GM21447 (cell line): ENCODE measurements around the gene ZNF76.
"Not testable (repeated sequence)": the region's sequence is repeated elsewhere in the genome, so short reads cannot be mapped to it uniquely, and the experiment has no call there.

Experiments
- ATAC-seq: cut with Tn5 transposase; IDR thresholded peaks from one replicate; pipeline ENCODE4 v1.9.1; 2021; ENCODE audit not compliant: unreplicated experiment

Gene ZNF76

DNA sequence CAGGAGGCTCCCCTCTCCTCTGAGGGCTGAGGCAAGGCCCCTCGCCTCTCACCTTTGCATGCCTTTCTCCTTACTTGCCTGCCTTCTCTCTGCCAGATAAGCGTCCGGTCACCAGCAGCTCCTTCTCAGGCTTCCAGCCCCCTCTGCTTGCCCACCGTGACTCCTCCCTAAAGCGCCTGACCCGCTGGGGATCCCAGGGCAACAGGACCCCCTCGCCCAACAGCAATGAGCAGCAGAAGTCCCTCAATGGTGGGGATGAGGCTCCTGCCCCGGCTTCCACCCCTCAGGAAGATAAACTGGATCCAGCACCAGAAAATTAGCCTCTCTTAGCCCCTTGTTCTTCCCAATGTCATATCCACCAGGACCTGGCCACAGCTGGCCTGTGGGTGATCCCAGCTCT is 61.6 kb downstream of the ZNF76 start:
- no peak for ATAC-seq

DNA sequence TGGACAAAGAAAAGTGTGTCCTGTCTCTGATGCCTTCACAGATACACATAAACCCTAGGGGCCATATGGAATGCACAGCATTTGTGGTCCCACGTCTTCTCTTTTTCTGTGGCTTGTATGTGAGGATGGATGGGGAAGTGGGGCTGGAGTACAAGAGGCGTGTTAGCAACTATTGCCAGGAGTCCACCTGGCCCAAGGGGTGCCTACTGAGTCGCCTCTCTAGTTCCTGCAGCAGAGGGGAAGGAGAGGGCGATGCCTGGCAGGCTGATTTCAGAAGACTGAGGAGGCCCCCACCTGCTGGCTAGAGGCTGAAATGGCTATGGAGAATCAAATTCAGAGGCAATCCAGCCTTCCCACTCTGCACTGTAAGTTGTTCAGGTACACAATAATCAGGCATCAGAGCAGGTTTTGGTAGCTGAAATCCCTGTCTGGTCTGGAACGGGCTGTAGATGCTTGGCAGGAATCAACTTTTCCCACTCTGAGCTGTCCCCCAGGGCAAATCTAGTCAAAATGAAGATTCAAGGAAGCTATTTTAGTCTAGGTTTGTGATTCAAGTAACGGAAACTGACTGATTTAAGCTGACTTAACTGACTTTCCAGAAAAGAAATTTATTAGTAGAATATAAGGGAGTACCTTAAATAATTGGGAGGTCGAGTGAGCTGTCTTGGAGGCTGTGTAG is 68.0 kb downstream of the ZNF76 start:
- ATAC-seq: no peak

DNA sequence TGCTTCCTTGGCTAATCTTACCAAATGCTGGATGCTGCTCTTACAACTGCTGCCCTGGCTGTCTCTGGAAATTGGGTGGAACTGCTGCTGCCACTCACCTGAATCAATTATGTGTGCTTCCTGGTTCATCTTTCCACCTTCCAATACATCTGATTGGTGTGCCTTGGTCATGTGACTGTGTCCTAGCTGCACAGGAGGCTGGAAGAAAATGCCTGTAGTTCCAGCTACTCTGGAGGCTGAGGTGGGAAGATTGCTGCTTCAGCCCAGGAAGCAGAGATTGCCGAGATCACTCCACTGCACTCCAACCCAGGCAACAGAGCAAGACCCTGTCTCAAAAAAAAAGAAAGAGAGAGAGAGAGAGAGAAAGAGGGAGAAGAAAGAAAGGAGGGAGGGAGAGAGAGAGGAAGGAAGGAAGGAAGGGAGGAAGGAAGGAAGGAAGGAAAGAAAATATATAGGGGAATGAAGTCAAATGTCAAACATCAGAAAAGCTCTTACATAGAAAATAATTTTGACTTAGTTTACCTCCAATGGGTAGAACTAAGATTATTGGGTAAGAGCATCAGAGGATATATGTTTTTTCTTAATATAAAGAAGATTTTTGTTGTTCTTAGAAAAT is 68.7 kb downstream of the ZNF76 start:
- no peak for ATAC-seq

DNA sequence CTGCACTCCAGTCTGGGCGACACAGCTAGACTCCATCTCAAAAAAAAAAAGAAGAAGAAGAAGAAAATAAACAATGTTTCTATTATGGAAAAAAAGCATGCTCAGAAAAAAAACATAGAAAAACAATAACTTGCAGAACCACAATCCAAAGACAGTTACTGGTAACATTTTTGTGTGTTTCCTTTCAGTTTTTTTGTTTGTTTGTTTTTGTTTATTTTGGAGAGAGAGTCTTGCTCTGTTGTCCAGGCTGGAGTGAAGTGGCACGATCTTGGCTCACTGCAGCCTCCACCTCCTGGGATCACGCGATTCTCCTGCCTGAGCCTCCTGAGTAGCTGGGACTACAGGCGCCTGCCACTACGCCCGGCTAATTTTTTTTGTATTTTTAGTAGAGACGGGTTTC is 69.4 kb downstream of the ZNF76 start:
- not testable (repeated sequence) for ATAC-seq

DNA sequence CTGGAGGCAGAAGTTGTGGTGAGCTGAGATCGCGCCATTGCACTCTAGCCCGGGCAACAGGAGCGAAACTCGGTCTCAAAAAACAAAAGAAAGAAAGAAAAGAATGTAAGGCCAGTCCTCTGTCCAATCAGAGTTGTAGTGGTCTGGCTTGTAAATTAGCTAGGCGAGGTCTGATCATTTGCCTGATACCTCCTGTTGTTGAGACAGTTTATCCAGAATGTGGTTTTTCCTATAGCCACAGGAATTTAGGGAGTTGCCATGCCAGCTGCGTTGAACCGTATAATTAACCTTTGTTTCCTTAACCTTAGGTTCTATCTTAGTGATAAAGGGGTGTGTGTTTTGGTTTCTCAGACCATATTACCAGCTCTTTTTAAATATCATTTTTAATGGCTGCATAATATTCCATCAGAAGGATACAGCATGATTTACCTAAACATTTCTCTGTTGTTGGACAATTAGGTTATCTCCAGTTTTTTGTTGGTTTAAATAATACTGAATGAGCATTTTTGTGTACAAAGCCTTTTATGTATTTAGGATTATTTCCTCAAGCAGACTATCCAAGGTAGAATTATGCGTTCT is 71.1 kb downstream of the ZNF76 start:
- no peak for ATAC-seq

DNA sequence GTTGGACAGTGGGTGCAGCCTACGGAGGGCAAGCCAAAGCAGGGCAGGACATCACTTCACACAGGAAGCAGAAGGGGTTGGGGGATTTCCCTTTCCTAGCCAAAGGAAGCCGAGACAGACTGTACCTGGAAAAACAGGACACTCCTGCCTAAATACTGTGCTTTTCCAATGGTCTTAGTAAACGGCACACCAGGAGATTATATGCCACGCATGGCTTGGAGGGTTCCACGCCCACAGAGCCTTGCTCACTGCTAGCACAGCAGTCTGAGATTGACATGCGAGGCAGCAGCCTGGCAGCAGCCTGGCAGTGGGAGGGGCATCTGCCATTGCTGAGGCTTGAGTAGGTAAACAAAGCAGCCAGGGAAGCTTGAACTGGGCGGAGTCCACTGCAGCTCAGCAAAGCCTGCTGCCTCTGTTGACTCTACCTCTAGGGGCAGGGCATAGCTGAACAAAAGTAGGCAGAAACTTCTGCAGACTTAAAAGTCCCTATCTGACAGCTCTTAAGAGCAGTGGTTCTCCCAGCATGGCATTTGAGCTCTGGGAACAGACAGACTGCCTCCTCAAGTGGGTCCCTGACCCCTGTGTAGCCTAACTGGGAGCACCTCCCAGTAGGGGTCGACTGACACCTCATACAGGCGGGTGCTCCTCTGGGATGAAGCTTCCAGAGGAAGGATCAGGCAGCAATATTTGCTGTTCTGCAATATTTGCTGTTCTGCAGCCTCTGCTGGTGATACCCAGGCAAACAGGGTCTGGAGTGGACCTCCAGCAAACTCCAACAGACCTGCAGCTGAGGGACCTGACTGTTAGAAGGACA is 72.7 kb downstream of the ZNF76 start:
- not testable (repeated sequence) for ATAC-seq

DNA sequence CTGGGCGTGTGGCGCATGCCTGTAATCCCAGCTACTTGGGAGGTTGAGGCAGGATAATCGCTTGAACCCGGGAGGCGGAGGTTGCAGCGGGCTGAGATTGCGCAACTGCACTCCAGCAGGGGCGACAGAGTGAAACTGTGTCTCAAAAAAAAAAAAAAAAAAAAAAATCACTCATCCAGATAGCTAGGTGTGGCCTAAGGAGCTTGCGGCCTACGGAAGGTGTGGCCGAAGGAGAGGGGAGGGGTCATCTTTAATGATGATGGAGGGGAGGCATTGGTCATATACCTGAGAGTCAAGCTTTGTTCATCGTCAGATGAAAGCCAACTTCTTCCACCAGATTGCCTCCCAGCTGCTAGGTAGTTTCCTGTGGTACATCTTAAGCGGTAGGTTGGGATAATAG is 82.0 kb downstream of the ZNF76 start:
- no peak for ATAC-seq

DNA sequence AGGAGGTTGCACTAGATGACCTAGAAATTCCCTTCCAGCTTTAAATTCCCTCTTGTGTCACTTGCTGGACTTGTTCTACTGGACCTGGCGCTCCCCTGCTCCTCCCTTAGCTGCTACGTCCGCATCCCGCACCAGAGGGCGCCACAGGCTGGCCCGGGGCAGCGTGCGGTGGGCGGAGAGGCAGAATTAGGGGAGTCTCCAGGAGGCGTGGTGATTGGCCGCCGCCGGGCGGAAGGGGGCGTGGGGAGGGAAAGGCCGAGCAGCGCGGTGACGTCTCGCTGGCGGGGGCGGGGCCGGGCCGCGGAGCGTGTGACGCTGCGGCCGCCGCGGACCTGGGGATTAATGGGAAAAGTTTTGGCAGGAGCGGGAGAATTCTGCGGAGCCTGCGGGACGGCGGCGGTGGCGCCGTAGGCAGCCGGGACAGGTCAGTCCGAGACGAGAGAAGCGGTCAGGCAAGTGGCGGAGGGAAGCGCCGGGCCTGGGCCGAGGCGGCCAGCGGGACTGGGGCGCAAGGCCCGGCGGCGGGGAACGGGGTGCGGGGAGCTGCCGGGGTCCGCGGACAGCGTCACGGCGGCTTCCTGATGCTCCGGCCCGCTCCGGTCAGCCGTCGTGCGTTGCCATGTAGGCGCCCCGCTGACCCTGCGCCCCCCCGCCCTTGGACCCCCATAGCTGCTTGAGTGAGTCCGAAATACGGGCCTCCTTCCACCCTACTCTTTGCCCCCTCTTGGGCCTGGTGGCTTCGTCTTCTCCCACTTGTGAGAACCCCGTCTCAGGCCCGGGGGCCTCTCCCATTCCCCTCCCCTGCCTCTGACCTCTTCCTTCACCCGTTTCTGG is 82.9 kb downstream of the ZNF76 start, which contains the start of gene PPARD:
Gene PPARD, plus strand, starts transcription at position 301 of the 834 bp plus-strand sequence. CDS start 68,530 bp downstream, outside the sequence.
- ATAC-seq: peak; percentile 97

DNA sequence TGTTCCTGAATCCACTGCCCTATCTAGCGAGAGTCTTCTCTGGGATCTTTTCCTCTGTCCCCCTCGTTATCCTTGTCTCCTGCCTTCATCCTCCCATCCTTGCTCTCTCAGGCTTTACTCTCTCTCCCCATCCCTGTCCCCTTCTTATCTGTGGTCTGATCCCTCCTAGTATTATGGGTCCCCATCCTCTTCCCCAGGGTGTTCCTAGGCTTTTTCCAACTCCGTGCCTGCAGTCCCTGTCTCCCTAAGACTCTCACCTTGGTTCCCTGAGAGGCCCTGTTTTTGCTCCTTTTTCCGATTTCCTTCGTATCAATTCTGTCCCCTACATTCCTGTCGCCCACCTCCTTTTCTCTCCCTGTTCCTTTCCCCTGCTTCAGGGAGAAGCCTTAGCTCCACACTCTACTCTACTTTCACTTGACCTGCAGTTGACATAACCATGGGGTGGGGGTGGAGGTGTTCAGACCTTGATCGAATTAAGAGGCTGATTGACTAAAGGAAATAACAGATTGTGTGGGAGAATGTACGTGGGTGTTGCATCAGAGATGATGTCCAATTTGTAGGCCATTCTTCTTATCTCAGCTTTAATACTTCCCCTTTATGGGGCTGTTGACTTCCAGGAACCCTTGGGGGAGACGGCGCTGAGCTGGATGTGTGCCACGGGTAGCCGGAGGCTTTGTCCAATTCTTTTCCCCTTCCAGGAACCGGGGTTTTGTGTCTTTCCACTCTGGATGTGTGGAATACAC is 83.7 kb downstream of the ZNF76 start:
- no peak for ATAC-seq

DNA sequence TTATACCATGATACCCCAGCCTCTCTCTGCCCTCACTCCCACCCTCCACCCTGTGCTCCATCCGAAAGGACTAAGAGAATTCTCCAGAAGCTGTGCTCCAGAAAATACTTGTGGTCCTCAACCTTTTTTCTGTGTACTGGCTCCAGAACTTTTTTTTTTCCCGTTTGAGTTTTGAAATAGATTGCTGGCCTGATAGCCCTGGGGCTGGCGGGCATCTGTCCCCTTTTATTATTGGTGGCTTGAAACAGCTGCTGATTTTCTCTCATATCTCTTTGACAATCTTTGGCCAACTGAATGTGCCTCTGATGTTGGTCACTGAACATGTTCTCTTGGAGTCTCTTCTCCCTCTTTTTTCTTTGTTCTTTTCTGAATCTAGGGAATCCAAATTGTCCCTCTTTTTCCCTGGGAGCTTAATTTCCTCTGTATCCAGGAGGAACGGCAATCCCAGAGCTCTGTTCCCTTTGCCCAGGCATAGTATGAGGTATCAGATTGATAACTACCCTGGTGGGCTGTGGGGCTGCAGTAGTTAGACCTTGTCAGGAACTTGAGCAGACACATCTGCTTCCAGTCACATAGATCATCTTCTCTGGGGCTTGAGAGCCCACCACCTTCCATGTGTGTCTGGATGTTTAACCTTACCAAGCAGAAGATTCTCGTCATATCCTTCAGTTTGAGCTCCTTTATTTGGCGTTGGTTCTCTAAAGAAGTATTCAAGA is 84.5 kb downstream of the ZNF76 start:
- no peak for ATAC-seq
